GM21515 (cell line): ENCODE results near the gene TRMT44.
"Not testable (repeated sequence)": the region's sequence is repeated elsewhere in the genome, so short reads cannot be mapped to it uniquely, and the experiment has no call there.

Experiments used
- ATAC-seq: cut with Tn5 transposase; IDR thresholded peaks from one replicate; pipeline ENCODE4 v1.9.1; 2021; ENCODE audit not compliant: unreplicated experiment

TRMT44 gene

GRCh38 chr4:8486643-8487042 is 46.1 kb downstream of the TRMT44 start:
- ATAC-seq: not testable (repeated sequence)

DNA sequence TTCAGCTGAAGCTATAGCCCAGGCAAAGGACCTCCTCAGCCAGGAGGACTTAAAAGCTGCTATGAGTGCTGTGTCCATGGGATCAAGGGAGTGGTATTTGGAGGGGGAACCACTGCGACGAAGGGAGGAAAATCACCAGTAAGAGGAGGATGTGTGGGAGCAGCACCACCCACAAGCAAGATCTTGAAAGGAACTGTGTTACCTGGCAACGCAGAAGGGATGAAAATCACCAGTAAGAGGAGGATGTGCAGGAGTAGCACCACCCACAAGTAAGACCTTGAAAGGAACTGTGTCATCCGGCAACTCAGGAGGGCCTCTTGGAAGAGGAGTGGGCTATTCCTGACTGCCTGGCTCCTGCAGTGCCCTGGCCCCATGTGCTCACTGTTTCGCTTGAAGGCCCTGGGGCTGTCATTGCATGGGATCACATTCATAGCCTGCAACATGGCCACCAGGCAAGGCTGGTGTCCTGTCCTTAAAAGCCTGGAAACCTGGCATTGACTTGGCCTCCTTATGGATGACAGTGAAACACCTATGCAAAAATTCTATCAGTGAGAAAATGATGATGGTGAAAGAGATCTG is 48.3 kb downstream of the TRMT44 start:
- ATAC-seq: no peak

DNA sequence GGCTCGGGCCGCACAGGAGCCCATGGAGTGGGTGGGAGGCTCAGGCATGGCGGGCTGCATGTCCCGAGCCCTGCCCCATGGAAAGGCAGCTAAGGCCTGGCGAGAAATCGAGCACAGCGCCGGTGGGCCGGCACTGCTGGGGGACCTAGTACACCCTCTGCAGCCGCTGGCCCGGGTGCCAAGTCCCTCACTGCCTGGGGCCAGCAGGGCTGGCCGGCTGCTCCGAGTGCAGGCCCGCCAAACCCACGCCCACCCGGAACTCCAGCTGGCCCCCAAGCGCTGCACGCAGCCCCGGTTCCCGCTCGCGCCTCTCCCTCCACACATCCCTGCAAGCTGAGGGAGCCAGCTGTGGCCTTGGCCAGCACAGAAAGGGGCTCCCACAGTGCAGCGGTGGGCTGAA is 50.9 kb downstream of the TRMT44 start:
- not testable (repeated sequence) for ATAC-seq

DNA sequence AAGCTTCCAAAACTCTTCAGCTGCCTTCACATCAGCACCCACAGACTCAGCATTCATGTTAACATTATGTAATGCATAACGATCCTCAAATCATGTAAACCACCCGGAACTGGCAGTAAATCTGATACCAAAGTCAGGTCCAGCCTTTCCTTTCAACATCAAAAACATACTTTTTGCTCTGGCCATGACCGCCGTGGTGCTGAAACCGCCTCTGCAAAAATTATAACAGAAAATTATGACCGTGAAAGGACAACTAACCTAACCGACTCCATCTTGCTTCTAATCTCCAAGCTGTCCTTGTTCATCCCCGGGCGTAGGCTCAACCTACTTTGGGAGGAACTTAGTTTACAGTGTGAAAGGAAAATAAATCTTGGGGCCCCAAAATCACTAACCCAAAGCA is 51.6 kb downstream of the TRMT44 start:
- no peak for ATAC-seq

DNA sequence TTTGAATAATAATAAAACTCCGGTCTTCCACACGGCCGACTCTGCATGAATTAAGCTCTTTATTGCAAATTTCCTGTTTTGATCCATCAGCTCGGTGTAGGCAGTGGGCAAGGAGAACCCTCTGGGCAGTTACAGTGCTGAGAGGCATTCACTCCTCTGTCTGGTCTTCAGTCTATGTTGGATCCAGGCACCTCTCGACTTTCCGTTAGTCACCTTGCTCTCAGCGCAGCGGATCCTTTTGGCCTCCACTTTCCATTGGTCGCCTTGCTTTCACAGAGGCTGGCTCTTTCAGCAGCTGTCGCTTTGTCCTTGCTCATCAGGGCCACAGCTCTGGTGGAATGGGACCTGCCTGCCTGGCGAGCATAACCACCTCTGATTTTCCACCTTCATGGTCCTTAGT is 52.9 kb downstream of the TRMT44 start:
- no peak for ATAC-seq

- ATAC-seq: no peak
Measured at GRCh38 chr4:8494218-8494617, 53.6 kb downstream of the TRMT44 start.

DNA sequence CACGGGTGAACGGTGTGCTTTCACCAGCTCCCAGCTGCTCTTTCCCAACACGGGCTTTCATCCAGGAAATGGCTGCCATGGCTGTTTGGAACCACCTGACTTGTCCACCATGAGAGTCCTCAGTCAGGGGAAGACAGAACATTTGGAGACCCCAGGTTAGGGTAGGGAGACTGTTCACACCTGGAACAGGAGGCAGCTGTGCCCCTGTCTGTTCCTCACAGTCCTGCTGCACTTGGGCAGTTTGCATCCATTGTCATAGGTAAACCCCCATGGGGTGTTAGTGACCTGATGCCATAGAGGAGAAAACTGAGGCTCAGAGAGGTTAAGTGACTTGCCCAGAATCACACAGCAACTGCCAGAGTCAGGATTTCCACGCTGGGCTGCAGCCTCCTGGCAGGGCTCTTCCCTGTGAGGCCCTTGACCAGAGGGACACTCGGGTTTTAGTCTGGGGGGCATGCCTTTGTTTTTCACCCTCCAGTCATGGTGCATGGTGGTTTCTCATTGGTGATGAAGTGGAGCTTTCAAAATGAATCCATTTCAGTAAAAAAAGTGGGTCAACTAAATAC is 54.5 kb downstream of the TRMT44 start:
- no peak for ATAC-seq

- no peak for ATAC-seq
Measured at GRCh38 chr4:8495803-8496202, 55.2 kb downstream of the TRMT44 start.

GRCh38 chr4:8497762-8498161 is 57.2 kb downstream of the TRMT44 start:
- ATAC-seq: no peak

DNA sequence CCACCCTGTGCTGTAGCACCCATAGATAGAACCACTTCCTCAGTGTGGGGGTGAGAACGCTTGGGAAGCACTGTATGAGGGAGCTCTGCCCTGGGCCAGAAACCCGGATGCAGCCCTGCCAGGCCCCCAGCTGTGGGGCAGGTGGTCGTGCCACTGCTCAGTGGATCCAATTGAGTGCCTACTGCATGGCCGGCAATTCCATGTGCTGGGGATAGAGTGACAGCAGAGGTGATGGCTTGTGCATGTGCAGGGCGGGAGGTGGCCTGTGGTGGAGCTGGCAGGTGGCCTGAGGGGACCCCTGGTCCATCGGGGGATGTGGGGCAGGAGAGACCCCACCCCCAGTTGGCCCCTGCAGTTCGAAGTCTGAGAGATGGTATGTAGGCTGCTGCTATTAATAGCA is 60.4 kb downstream of the TRMT44 start:
- no peak for ATAC-seq

- no peak for ATAC-seq
Measured at GRCh38 chr4:8501781-8502180, 61.2 kb downstream of the TRMT44 start.

DNA sequence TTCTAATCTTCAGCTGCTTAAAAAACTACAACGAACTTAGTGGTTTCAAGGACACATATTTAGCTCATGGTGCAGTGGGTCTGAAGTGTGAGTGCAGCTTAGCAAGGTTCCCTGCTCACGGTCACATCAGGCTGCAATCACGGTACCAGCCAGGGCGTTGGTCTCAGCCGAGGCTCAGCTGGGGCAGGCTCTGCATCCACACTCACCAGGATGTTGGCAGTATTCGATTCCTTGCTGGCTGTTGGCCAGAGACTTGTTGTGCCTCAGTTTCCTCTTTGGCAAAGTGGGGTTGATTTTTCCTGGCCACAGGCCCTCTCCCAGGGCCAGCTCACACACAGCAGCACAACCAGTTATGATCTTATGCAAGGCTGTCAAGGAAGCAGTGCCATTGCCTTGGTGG is 61.8 kb downstream of the TRMT44 start:
- no peak for ATAC-seq

- no peak for ATAC-seq
Measured at GRCh38 chr4:8502836-8503585, 62.4 kb downstream of the TRMT44 start.

- ATAC-seq: no peak
Measured at GRCh38 chr4:8503801-8504200, 63.2 kb downstream of the TRMT44 start.

GRCh38 chr4:8504279-8505007 is 63.9 kb downstream of the TRMT44 start:
- ATAC-seq: no peak

GRCh38 chr4:8505229-8505628 is 64.7 kb downstream of the TRMT44 start:
- ATAC-seq: no peak

DNA sequence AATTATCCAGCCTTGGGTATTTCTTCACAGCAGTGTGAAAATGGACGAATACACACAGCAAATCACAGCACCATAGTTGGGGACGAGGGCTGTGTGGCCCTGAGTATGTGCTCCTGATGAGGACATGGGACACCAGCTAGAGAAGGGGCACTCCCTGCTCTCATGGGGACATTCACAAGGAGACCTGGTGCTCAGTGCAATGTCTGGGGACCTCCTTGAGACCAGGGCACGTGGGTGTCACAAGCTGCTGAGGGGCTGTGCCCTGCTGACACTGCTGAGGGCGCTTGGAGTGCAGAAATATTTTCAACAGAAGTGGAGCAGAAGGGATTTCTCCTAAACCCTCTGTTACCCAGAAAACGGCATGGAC is 65.4 kb downstream of the TRMT44 start:
- no peak for ATAC-seq

- ATAC-seq: no peak
Measured at GRCh38 chr4:8506373-8507195, 66.0 kb downstream of the TRMT44 start.

DNA sequence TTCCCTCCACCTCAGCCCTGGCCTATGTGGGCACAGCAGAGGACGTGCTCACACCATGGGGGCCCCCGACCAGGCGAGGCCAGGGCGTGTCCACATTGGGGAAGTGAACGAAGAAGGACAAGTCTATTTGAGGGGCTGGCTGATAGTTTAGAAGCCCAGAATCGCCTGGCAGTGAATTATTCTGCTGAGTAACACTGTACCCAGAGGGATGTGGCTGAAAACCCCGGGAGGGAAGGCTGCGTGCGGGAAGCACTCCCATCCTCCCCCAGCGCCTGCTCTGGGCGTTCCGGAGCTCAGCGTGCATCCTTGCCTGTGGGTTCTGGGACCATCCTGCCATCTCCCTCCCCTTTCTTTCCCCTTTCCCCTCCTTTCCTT is 66.6 kb downstream of the TRMT44 start:
- no peak for ATAC-seq

GRCh38 chr4:8507624-8508023 is 67.0 kb downstream of the TRMT44 start:
- no peak for ATAC-seq

DNA sequence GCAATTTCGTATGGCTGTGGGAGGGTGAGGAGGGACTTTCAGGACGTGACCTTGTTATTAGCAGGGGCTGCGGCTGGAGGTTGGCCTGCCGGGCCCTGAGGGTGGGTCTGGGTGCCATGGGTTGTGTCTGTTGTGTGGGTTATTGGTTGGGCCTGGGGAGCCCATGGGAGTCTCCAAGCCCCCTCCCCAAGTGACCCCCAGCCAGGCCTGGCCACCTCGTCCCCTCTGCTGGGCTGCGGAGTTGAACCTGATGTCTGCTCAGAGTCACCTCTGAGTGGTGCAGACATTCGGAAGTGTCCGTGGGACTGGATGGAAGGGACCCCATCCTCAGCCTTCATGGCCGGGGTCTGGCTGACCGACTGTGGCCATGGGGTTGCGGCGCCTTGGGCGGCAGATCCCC is 67.7 kb downstream of the TRMT44 start:
- ATAC-seq: no peak
